Measurements from ENCODE around the gene IMMP2L.
"Not testable (repeated sequence)": the region's sequence is repeated elsewhere in the genome, so short reads cannot be mapped to it uniquely, and the experiment has no call there.

IMMP2L gene

GRCh38 chr7:111370002-111370401 is 192.3 kb downstream of the IMMP2L start:
- no peak overlapping the region for H3K4me3 ChIP-seq (ENCODE audit: low read length)
- no peak for DNase-seq (ENCODE audit: low read depth, low spot score)

- H3K4me3 ChIP-seq (ENCODE audit: low read length), result no peak overlapping the region
- DNase-seq (ENCODE audit: low read depth, low spot score), result no peak
Observed at GRCh38 chr7:111368381-111369065, 193.8 kb downstream of the IMMP2L start.

GRCh38 chr7:111364413-111364812 is 197.9 kb downstream of the IMMP2L start:
- DNase-seq (ENCODE audit: low read depth, low spot score), result no peak
- no peak overlapping the region for H3K4me3 ChIP-seq (ENCODE audit: low read length)

- DNase-seq (ENCODE audit: low read depth, low spot score), result no peak
Observed at GRCh38 chr7:111363099-111363498, 199.2 kb downstream of the IMMP2L start.

GRCh38 chr7:111362506-111363054 is 199.7 kb downstream of the IMMP2L start:
- H3K4me3 ChIP-seq (ENCODE audit: low read length), result no peak overlapping the region
- DNase-seq (ENCODE audit: low read depth, low spot score), result no peak

More at GRCh38 chr7:111363099-111363498, 199.2 kb downstream of the IMMP2L start:
- no peak overlapping the region for H3K4me3 ChIP-seq (ENCODE audit: low read length)

- DNase-seq (ENCODE audit: low read depth, low spot score), result no peak
- no peak overlapping the region for H3K4me3 ChIP-seq (ENCODE audit: low read length)
Observed at GRCh38 chr7:111358915-111359314, 203.4 kb downstream of the IMMP2L start.

GRCh38 chr7:111357691-111358090 is 204.6 kb downstream of the IMMP2L start:
- DNase-seq (ENCODE audit: low read depth, low spot score), result no peak
- no peak overlapping the region for H3K4me3 ChIP-seq (ENCODE audit: low read length)

GRCh38 chr7:111356941-111357340 is 205.4 kb downstream of the IMMP2L start:
- no peak for DNase-seq (ENCODE audit: low read depth, low spot score)
- H3K4me3 ChIP-seq (ENCODE audit: low read length), result no peak overlapping the region

GRCh38 chr7:111352319-111352718 is 210.0 kb downstream of the IMMP2L start:
- H3K4me3 ChIP-seq (ENCODE audit: low read length), result no peak overlapping the region
- no peak for DNase-seq (ENCODE audit: low read depth, low spot score)

- no peak for DNase-seq (ENCODE audit: low read depth, low spot score)
Observed at GRCh38 chr7:111346219-111346618, 216.1 kb downstream of the IMMP2L start.

GRCh38 chr7:111343017-111343416 is 219.3 kb downstream of the IMMP2L start:
- no peak for DNase-seq (ENCODE audit: low read depth, low spot score)
- no peak overlapping the region for H3K4me3 ChIP-seq (ENCODE audit: low read length)

More at GRCh38 chr7:111346219-111346618, 216.1 kb downstream of the IMMP2L start:
- H3K4me3 ChIP-seq (ENCODE audit: low read length), result no peak overlapping the region

GRCh38 chr7:111339006-111339405 is 223.3 kb downstream of the IMMP2L start:
- DNase-seq (ENCODE audit: low read depth, low spot score), result no peak

GRCh38 chr7:111333010-111333409 is 229.3 kb downstream of the IMMP2L start:
- no peak overlapping the region for H3K4me3 ChIP-seq (ENCODE audit: low read length)
- DNase-seq (ENCODE audit: low read depth, low spot score), result no peak

More at GRCh38 chr7:111339006-111339405, 223.3 kb downstream of the IMMP2L start:
- no peak overlapping the region for H3K4me3 ChIP-seq (ENCODE audit: low read length)

- no peak overlapping the region for H3K4me3 ChIP-seq (ENCODE audit: low read length)
- DNase-seq (ENCODE audit: low read depth, low spot score), result no peak
Observed at GRCh38 chr7:111330235-111330523, 232.1 kb downstream of the IMMP2L start.

GRCh38 chr7:111329367-111330234 is 232.7 kb downstream of the IMMP2L start:
- DNase-seq (ENCODE audit: low read depth, low spot score), result no peak
- no peak overlapping the region for H3K4me3 ChIP-seq (ENCODE audit: low read length)

- H3K4me3 ChIP-seq (ENCODE audit: low read length), result no peak overlapping the region
- no peak for DNase-seq (ENCODE audit: low read depth, low spot score)
Observed at GRCh38 chr7:111328487-111328886, 233.8 kb downstream of the IMMP2L start.

- no peak for DNase-seq (ENCODE audit: low read depth, low spot score)
- H3K4me3 ChIP-seq (ENCODE audit: low read length), result no peak overlapping the region
Observed at GRCh38 chr7:111324776-111325175, 237.5 kb downstream of the IMMP2L start.

GRCh38 chr7:111324228-111324627 is 238.1 kb downstream of the IMMP2L start:
- no peak for DNase-seq (ENCODE audit: low read depth, low spot score)
- no peak overlapping the region for H3K4me3 ChIP-seq (ENCODE audit: low read length)

- H3K4me3 ChIP-seq (ENCODE audit: low read length); DNase-seq (ENCODE audit: low read depth, low spot score): not testable (repeated sequence)
Observed at GRCh38 chr7:111323670-111324069, 238.6 kb downstream of the IMMP2L start.

GRCh38 chr7:111320133-111320532 is 242.2 kb downstream of the IMMP2L start:
- H3K4me3 ChIP-seq (ENCODE audit: low read length), result no peak overlapping the region
- no peak for DNase-seq (ENCODE audit: low read depth, low spot score)
